ENCODE data around the gene IPPK. TPM values are rescaled to one million over a fixed set of nuclear protein-coding genes. Genes with fewer than 3 reads are reported as not detected.
A peak's percentile ranks its signal among the peaks of the same experiment; 100 is the strongest.
"Not testable (repeated sequence)": the region's sequence is repeated elsewhere in the genome, so short reads cannot be mapped to it uniquely, and the experiment has no call there.

The IPPK gene
- polyA plus RNA-seq, 4 donors, result 3.0 to 6.8 (median 4.7) TPM

GRCh38 chr9:92623936-92624335, 46.0 kb downstream of the IPPK start:
- H3K4me1 ChIP-seq (ENCODE audit: control insufficient read depth in 3 of 3, insufficient read depth in 2 of 3, low read depth in 1 of 3, low read length in 2 of 3); H3K27ac ChIP-seq (ENCODE audit: low read depth in 1 of 3, low read length in 2 of 3); H3K9me3 ChIP-seq (ENCODE audit: control insufficient read depth in 2 of 2, insufficient read depth in 1 of 2, low read depth in 1 of 2, low read length in 1 of 2); DNase-seq; H3K4me3 ChIP-seq (ENCODE audit: low read depth in 1 of 3, low read length in 3 of 3); H3K27me3 ChIP-seq (ENCODE audit: control insufficient read depth in 3 of 3, insufficient read depth in 3 of 3, low read length in 3 of 3); FAIRE-seq: not testable (repeated sequence)
- WGBS, 3 donors, result 96 to 100% (median 96%) methylated on average over 3 of the region's 3 CpGs
- peaks cover 2 to 18% (median 6%) of the 10 kb centered on the region in 3 donors for H3K36me3 ChIP-seq (ENCODE audit: control insufficient read depth in 3 of 3, insufficient read depth in 2 of 3, low read depth in 1 of 3, low read length in 3 of 3)

- Histone ChIP-seq H3K4me3 (ENCODE audit: low read depth in 1 of 3, low read length in 3 of 3) (no peak overlapping the region), H3K36me3 (ENCODE audit: control insufficient read depth in 3 of 3, insufficient read depth in 2 of 3, low read depth in 1 of 3, low read length in 3 of 3) (peaks cover 4 to 44% (median 7%) of the 10 kb centered on the region in 3 donors), H3K27me3 (ENCODE audit: control insufficient read depth in 3 of 3, insufficient read depth in 3 of 3, low read length in 3 of 3) (no peaks in the 10 kb centered on the region), H3K9me3 (ENCODE audit: control insufficient read depth in 2 of 2, insufficient read depth in 1 of 2, low read depth in 1 of 2, low read length in 1 of 2) (no peaks in the 10 kb centered on the region), H3K4me1 (ENCODE audit: control insufficient read depth in 3 of 3, insufficient read depth in 2 of 3, low read depth in 1 of 3, low read length in 2 of 3) (peaks cover 0 to 3% (median 0%) of the 10 kb centered on the region in 3 donors), H3K27ac (ENCODE audit: low read depth in 1 of 3, low read length in 2 of 3) (no peak overlapping the region)
- DNase-seq (no peak), FAIRE-seq (no peak)
- 92 to 97% (median 94%) methylated on average over 5 of the region's 5 CpGs for WGBS, 3 donors
Measured at GRCh38 chr9:92620845-92621244, 49.1 kb downstream of the IPPK start.

- Histone ChIP-seq H3K4me3 (ENCODE audit: low read depth in 1 of 3, low read length in 3 of 3) (no peak overlapping the region), H3K4me1 (ENCODE audit: control insufficient read depth in 3 of 3, insufficient read depth in 2 of 3, low read depth in 1 of 3, low read length in 2 of 3) (peaks cover 0 to 3% (median 0%) of the 10 kb centered on the region in 3 donors), H3K9me3 (ENCODE audit: control insufficient read depth in 2 of 2, insufficient read depth in 1 of 2, low read depth in 1 of 2, low read length in 1 of 2) (no peaks in the 10 kb centered on the region), H3K27ac (ENCODE audit: low read depth in 1 of 3, low read length in 2 of 3) (no peak overlapping the region), H3K36me3 (ENCODE audit: control insufficient read depth in 3 of 3, insufficient read depth in 2 of 3, low read depth in 1 of 3, low read length in 3 of 3) (peaks cover 4 to 50% (median 7%) of the 10 kb centered on the region in 3 donors), H3K27me3 (ENCODE audit: control insufficient read depth in 3 of 3, insufficient read depth in 3 of 3, low read length in 3 of 3) (no peaks in the 10 kb centered on the region)
- FAIRE-seq (no peak), DNase-seq (no peak)
- WGBS, 3 donors, result 91 to 97% (median 96%) methylated on average over 23 to 24 of the region's 24 CpGs
Measured at GRCh38 chr9:92619601-92620300, 50.2 kb downstream of the IPPK start.

GRCh38 chr9:92618633-92619225, 51.2 kb downstream of the IPPK start:
- Histone ChIP-seq H3K36me3 (ENCODE audit: control insufficient read depth in 3 of 3, insufficient read depth in 2 of 3, low read depth in 1 of 3, low read length in 3 of 3) (peaks cover 4 to 56% (median 12%) of the 10 kb centered on the region in 3 donors), H3K9me3 (ENCODE audit: control insufficient read depth in 2 of 2, insufficient read depth in 1 of 2, low read depth in 1 of 2, low read length in 1 of 2) (no peaks in the 10 kb centered on the region), H3K4me1 (ENCODE audit: control insufficient read depth in 3 of 3, insufficient read depth in 2 of 3, low read depth in 1 of 3, low read length in 2 of 3) (peaks cover 0 to 3% (median 0%) of the 10 kb centered on the region in 3 donors), H3K4me3 (ENCODE audit: low read depth in 1 of 3, low read length in 3 of 3) (no peak overlapping the region), H3K27ac (ENCODE audit: low read depth in 1 of 3, low read length in 2 of 3) (no peak overlapping the region), H3K27me3 (ENCODE audit: control insufficient read depth in 3 of 3, insufficient read depth in 3 of 3, low read length in 3 of 3) (no peaks in the 10 kb centered on the region)
- no peak for FAIRE-seq
- WGBS, 3 donors, result 84 to 91% (median 87%) methylated on average over 10 of the region's 10 CpGs
- DNase-seq, result no peak

GRCh38 chr9:92617951-92618510, 51.9 kb downstream of the IPPK start:
- no peak for FAIRE-seq
- no peak for DNase-seq
- Histone ChIP-seq H3K4me3 (ENCODE audit: low read depth in 1 of 3, low read length in 3 of 3) (no peak overlapping the region), H3K9me3 (ENCODE audit: control insufficient read depth in 2 of 2, insufficient read depth in 1 of 2, low read depth in 1 of 2, low read length in 1 of 2) (no peaks in the 10 kb centered on the region), H3K36me3 (ENCODE audit: control insufficient read depth in 3 of 3, insufficient read depth in 2 of 3, low read depth in 1 of 3, low read length in 3 of 3) (peaks cover 4 to 61% (median 15%) of the 10 kb centered on the region in 3 donors), H3K27me3 (ENCODE audit: control insufficient read depth in 3 of 3, insufficient read depth in 3 of 3, low read length in 3 of 3) (no peaks in the 10 kb centered on the region), H3K27ac (ENCODE audit: low read depth in 1 of 3, low read length in 2 of 3) (peak overlapping the region in 1 of 3 donors; percentile 21), H3K4me1 (ENCODE audit: control insufficient read depth in 3 of 3, insufficient read depth in 2 of 3, low read depth in 1 of 3, low read length in 2 of 3) (peaks cover 0 to 3% (median 0%) of the 10 kb centered on the region in 3 donors)
- 83 to 86% (median 85%) methylated on average over 11 of the region's 11 CpGs for WGBS, 3 donors

- Histone ChIP-seq H3K27ac (ENCODE audit: low read depth in 1 of 3, low read length in 2 of 3) (peak overlapping the region in 2 of 3 donors; percentile 47 to 76), H3K4me1 (ENCODE audit: control insufficient read depth in 3 of 3, insufficient read depth in 2 of 3, low read depth in 1 of 3, low read length in 2 of 3) (peaks cover 0 to 3% (median 0%) of the 10 kb centered on the region in 3 donors), H3K4me3 (ENCODE audit: low read depth in 1 of 3, low read length in 3 of 3) (no peak overlapping the region), H3K9me3 (ENCODE audit: control insufficient read depth in 2 of 2, insufficient read depth in 1 of 2, low read depth in 1 of 2, low read length in 1 of 2) (no peaks in the 10 kb centered on the region), H3K27me3 (ENCODE audit: control insufficient read depth in 3 of 3, insufficient read depth in 3 of 3, low read length in 3 of 3) (no peaks in the 10 kb centered on the region), H3K36me3 (ENCODE audit: control insufficient read depth in 3 of 3, insufficient read depth in 2 of 3, low read depth in 1 of 3, low read length in 3 of 3) (peaks cover 4 to 68% (median 17%) of the 10 kb centered on the region in 3 donors)
- DNase-seq (no peak), FAIRE-seq (no peak)
- WGBS, 3 donors, result 90 to 95% (median 93%) methylated on average over 11 of the region's 11 CpGs
Measured at GRCh38 chr9:92617195-92617813, 52.6 kb downstream of the IPPK start.

- Histone ChIP-seq H3K27me3 (ENCODE audit: control insufficient read depth in 3 of 3, insufficient read depth in 3 of 3, low read length in 3 of 3) (no peaks in the 10 kb centered on the region), H3K36me3 (ENCODE audit: control insufficient read depth in 3 of 3, insufficient read depth in 2 of 3, low read depth in 1 of 3, low read length in 3 of 3) (peaks cover 4 to 74% (median 21%) of the 10 kb centered on the region in 3 donors), H3K27ac (ENCODE audit: low read depth in 1 of 3, low read length in 2 of 3) (peak overlapping the region in 2 of 3 donors; percentile 47 to 76), H3K4me3 (ENCODE audit: low read depth in 1 of 3, low read length in 3 of 3) (no peak overlapping the region), H3K4me1 (ENCODE audit: control insufficient read depth in 3 of 3, insufficient read depth in 2 of 3, low read depth in 1 of 3, low read length in 2 of 3) (peaks cover 0 to 3% (median 0%) of the 10 kb centered on the region in 3 donors), H3K9me3 (ENCODE audit: control insufficient read depth in 2 of 2, insufficient read depth in 1 of 2, low read depth in 1 of 2, low read length in 1 of 2) (no peaks in the 10 kb centered on the region)
- no peak for DNase-seq
- no peak for FAIRE-seq
- 64 to 91% (median 87%) methylated on average over 11 of the region's 11 CpGs for WGBS, 3 donors
Measured at GRCh38 chr9:92616655-92617111, 53.2 kb downstream of the IPPK start.

- peaks cover 4 to 78% (median 21%) of the 10 kb centered on the region in 3 donors for H3K36me3 ChIP-seq (ENCODE audit: control insufficient read depth in 3 of 3, insufficient read depth in 2 of 3, low read depth in 1 of 3, low read length in 3 of 3)
- no peak for FAIRE-seq
Measured at GRCh38 chr9:92616199-92616641, 53.7 kb downstream of the IPPK start.

More at GRCh38 chr9:92616199-92616641, 53.7 kb downstream of the IPPK start:
- no peak for DNase-seq
- Histone ChIP-seq H3K9me3 (ENCODE audit: control insufficient read depth in 2 of 2, insufficient read depth in 1 of 2, low read depth in 1 of 2, low read length in 1 of 2) (no peaks in the 10 kb centered on the region), H3K27ac (ENCODE audit: low read depth in 1 of 3, low read length in 2 of 3) (peak overlapping the region in 2 of 3 donors; percentile 47 to 76), H3K4me1 (ENCODE audit: control insufficient read depth in 3 of 3, insufficient read depth in 2 of 3, low read depth in 1 of 3, low read length in 2 of 3) (peaks cover 0 to 3% (median 0%) of the 10 kb centered on the region in 3 donors), H3K4me3 (ENCODE audit: low read depth in 1 of 3, low read length in 3 of 3) (no peak overlapping the region), H3K27me3 (ENCODE audit: control insufficient read depth in 3 of 3, insufficient read depth in 3 of 3, low read length in 3 of 3) (no peaks in the 10 kb centered on the region)
- WGBS, 3 donors, result 72 to 91% (median 86%) methylated on average over 11 of the region's 11 CpGs

Data from small intestine (tissue), 7 donors.